T-helper 17 cell (primary cell): Measurements from ENCODE around the gene DLG2. TPM values are rescaled to one million over a fixed set of nuclear protein-coding genes. Genes with fewer than 3 reads are reported as not detected.
"Not testable (repeated sequence)": the region's sequence is repeated elsewhere in the genome, so short reads cannot be mapped to it uniquely, and the experiment has no call there.

Source experiments
- ATAC-seq: fragments of 150-1000 bp; cut with Tn5 transposase; 2 replicates; pipeline ENCODE4 v1.10.0; 2021; ENCODE audit warnings: mild to moderate bottlenecking, moderate library complexity
- DNase-seq, 3 donors: peaks; one replicate each; pipeline versions ENCODE4 v3.0.0 to v3.0.0-alpha.2; 2020 to 2021
- H3K9me3 ChIP-seq: one replicate; pipeline ENCODE4 v1.7.0; 2013; ENCODE audit warnings: low read length, mild to moderate bottlenecking; ENCODE audit not compliant: control insufficient read depth, poor library complexity, severe bottlenecking
- H3K27ac Mint-ChIP-seq: one replicate; pipeline ENCODE4 v1.8.0; 2022; ENCODE audit warnings: mild to moderate bottlenecking, moderate library complexity, mixed read lengths
- H3K27me3 Mint-ChIP-seq: one replicate; pipeline ENCODE4 v1.8.0; 2022; ENCODE audit warnings: mixed read lengths
- H3K36me3 Mint-ChIP-seq: one replicate; pipeline ENCODE4 v1.8.0; 2022; ENCODE audit warnings: low read depth, mixed read lengths
- H3K4me1 Mint-ChIP-seq: one replicate; pipeline ENCODE4 v1.8.0; 2022; ENCODE audit warnings: mild to moderate bottlenecking, mixed read lengths
- H3K4me3 Mint-ChIP-seq: one replicate; pipeline ENCODE4 v1.8.0; 2022; ENCODE audit warnings: mild to moderate bottlenecking, moderate library complexity, mixed read lengths
- total RNA-seq, 4 donors: library from RNA in 2 of 4; stranded (reverse) in 2 of 4; gene quantifications; one replicate each; pipeline ENCODE4 v1.2.3 and lab custom pipeline; 2022 to 2026

The DLG2 gene
- total RNA-seq, 2 donors from 2014 or later: 1.0 to 2.2 TPM

- no peaks in the 10 kb centered on the region for H3K27me3 Mint-ChIP-seq
- H3K4me1 Mint-ChIP-seq: no peaks in the 10 kb centered on the region
- no peak for ATAC-seq
- H3K4me3 Mint-ChIP-seq: no peak overlapping the region
- no peak for DNase-seq
- no peak overlapping the region for H3K27ac Mint-ChIP-seq
- no peaks in the 10 kb centered on the region for H3K36me3 Mint-ChIP-seq
- H3K9me3 ChIP-seq: no peaks in the 10 kb centered on the region
These were observed 195.8 kb downstream of the DLG2 start for GRCh38 chr11:85431319-85431718.

GRCh38 chr11:85423794-85424193 lies 203.3 kb downstream of the DLG2 start:
- no peak for DNase-seq

GRCh38 chr11:85423316-85423715 lies 203.8 kb downstream of the DLG2 start:
- peaks cover 2% of the 10 kb centered on the region for H3K9me3 ChIP-seq
- ATAC-seq (no peak), DNase-seq (no peak)
- no peak overlapping the region for H3K27ac Mint-ChIP-seq
- H3K36me3 Mint-ChIP-seq: no peaks in the 10 kb centered on the region
- no peaks in the 10 kb centered on the region for H3K4me1 Mint-ChIP-seq
- H3K27me3 Mint-ChIP-seq: no peaks in the 10 kb centered on the region
- no peak overlapping the region for H3K4me3 Mint-ChIP-seq

More at GRCh38 chr11:85423794-85424193, 203.3 kb downstream of the DLG2 start:
- no peak overlapping the region for H3K27ac Mint-ChIP-seq
- H3K36me3 Mint-ChIP-seq: no peaks in the 10 kb centered on the region
- no peaks in the 10 kb centered on the region for H3K27me3 Mint-ChIP-seq
- H3K4me1 Mint-ChIP-seq: no peaks in the 10 kb centered on the region
- peaks cover 2% of the 10 kb centered on the region for H3K9me3 ChIP-seq
- no peak overlapping the region for H3K4me3 Mint-ChIP-seq
- no peak for ATAC-seq

- no peaks in the 10 kb centered on the region for H3K9me3 ChIP-seq
- ATAC-seq (no peak), DNase-seq (no peak)
- Mint-ChIP-seq H3K27me3 (no peaks in the 10 kb centered on the region), H3K36me3 (no peaks in the 10 kb centered on the region), H3K4me3 (no peak overlapping the region), H3K27ac (no peak overlapping the region), H3K4me1 (no peaks in the 10 kb centered on the region)
These were observed 213.0 kb downstream of the DLG2 start for GRCh38 chr11:85414175-85414574.

GRCh38 chr11:85407648-85408047 lies 219.5 kb downstream of the DLG2 start:
- DNase-seq: no peak
- Mint-ChIP-seq H3K4me1 (no peaks in the 10 kb centered on the region), H3K36me3 (no peaks in the 10 kb centered on the region), H3K27me3 (no peaks in the 10 kb centered on the region), H3K27ac (no peak overlapping the region), H3K4me3 (no peak overlapping the region)
- ATAC-seq: no peak
- no peaks in the 10 kb centered on the region for H3K9me3 ChIP-seq

- Mint-ChIP-seq H3K27ac (no peak overlapping the region), H3K27me3 (no peaks in the 10 kb centered on the region), H3K4me3 (no peak overlapping the region), H3K4me1 (no peaks in the 10 kb centered on the region), H3K36me3 (no peaks in the 10 kb centered on the region)
- H3K9me3 ChIP-seq: no peaks in the 10 kb centered on the region
- ATAC-seq: no peak
- no peak for DNase-seq
These were observed 220.3 kb downstream of the DLG2 start for GRCh38 chr11:85406841-85407240.

GRCh38 chr11:85406316-85406715 lies 220.8 kb downstream of the DLG2 start:
- DNase-seq (no peak), ATAC-seq (no peak)
- no peaks in the 10 kb centered on the region for H3K36me3 Mint-ChIP-seq
- no peaks in the 10 kb centered on the region for H3K4me1 Mint-ChIP-seq
- H3K4me3 Mint-ChIP-seq: no peak overlapping the region
- H3K27me3 Mint-ChIP-seq: no peaks in the 10 kb centered on the region
- H3K27ac Mint-ChIP-seq: no peak overlapping the region
- H3K9me3 ChIP-seq: no peaks in the 10 kb centered on the region

GRCh38 chr11:85395515-85396055 lies 231.6 kb downstream of the DLG2 start:
- H3K9me3 ChIP-seq, ATAC-seq, H3K4me1 Mint-ChIP-seq, H3K27me3 Mint-ChIP-seq, H3K27ac Mint-ChIP-seq, H3K36me3 Mint-ChIP-seq, H3K4me3 Mint-ChIP-seq, DNase-seq: not testable (repeated sequence)

- Mint-ChIP-seq H3K4me1 (no peaks in the 10 kb centered on the region), H3K4me3 (no peak overlapping the region), H3K27ac (no peak overlapping the region), H3K27me3 (no peaks in the 10 kb centered on the region), H3K36me3 (no peaks in the 10 kb centered on the region)
- ATAC-seq: no peak
- peaks cover 3% of the 10 kb centered on the region for H3K9me3 ChIP-seq
- DNase-seq: no peak
These were observed 232.9 kb downstream of the DLG2 start for GRCh38 chr11:85394283-85394682.

- ATAC-seq: no peak
- no peak overlapping the region for H3K27ac Mint-ChIP-seq
These were observed 236.0 kb downstream of the DLG2 start for GRCh38 chr11:85391141-85391540.

GRCh38 chr11:85385547-85385946 lies 241.6 kb downstream of the DLG2 start:
- no peaks in the 10 kb centered on the region for H3K36me3 Mint-ChIP-seq
- ATAC-seq (no peak), DNase-seq (no peak)
- H3K4me1 Mint-ChIP-seq: no peaks in the 10 kb centered on the region
- no peaks in the 10 kb centered on the region for H3K9me3 ChIP-seq
- no peaks in the 10 kb centered on the region for H3K27me3 Mint-ChIP-seq
- no peak overlapping the region for H3K4me3 Mint-ChIP-seq
- H3K27ac Mint-ChIP-seq: no peak overlapping the region

More at GRCh38 chr11:85391141-85391540, 236.0 kb downstream of the DLG2 start:
- Mint-ChIP-seq H3K36me3 (no peaks in the 10 kb centered on the region), H3K27me3 (no peaks in the 10 kb centered on the region), H3K4me3 (no peak overlapping the region), H3K4me1 (no peaks in the 10 kb centered on the region)
- no peak for DNase-seq
- peaks cover 3% of the 10 kb centered on the region for H3K9me3 ChIP-seq

GRCh38 chr11:85385111-85385510 lies 242.0 kb downstream of the DLG2 start:
- no peaks in the 10 kb centered on the region for H3K9me3 ChIP-seq
- DNase-seq (no peak), ATAC-seq (no peak)
- H3K27me3 Mint-ChIP-seq: no peaks in the 10 kb centered on the region
- no peak overlapping the region for H3K27ac Mint-ChIP-seq
- H3K4me3 Mint-ChIP-seq: no peak overlapping the region
- H3K36me3 Mint-ChIP-seq: no peaks in the 10 kb centered on the region
- no peaks in the 10 kb centered on the region for H3K4me1 Mint-ChIP-seq

GRCh38 chr11:85379066-85379465 lies 248.1 kb downstream of the DLG2 start:
- no peaks in the 10 kb centered on the region for H3K9me3 ChIP-seq
- Mint-ChIP-seq H3K27me3 (no peaks in the 10 kb centered on the region), H3K36me3 (no peaks in the 10 kb centered on the region), H3K4me3 (no peak overlapping the region), H3K27ac (no peak overlapping the region), H3K4me1 (no peaks in the 10 kb centered on the region)
- ATAC-seq (no peak), DNase-seq (no peak)

GRCh38 chr11:85377901-85378300 lies 249.2 kb downstream of the DLG2 start:
- Mint-ChIP-seq H3K27me3 (no peaks in the 10 kb centered on the region), H3K4me3 (no peak overlapping the region), H3K4me1 (no peaks in the 10 kb centered on the region), H3K27ac (no peak overlapping the region), H3K36me3 (no peaks in the 10 kb centered on the region)
- H3K9me3 ChIP-seq: no peaks in the 10 kb centered on the region
- ATAC-seq (no peak), DNase-seq (no peak)
